HG03280 (cell line): ENCODE measurements around the gene PTPRK.

Experiments
- ATAC-seq: cut with Tn5 transposase; IDR thresholded peaks from one replicate; pipeline ENCODE4 v1.9.1; 2021; ENCODE audit warnings: mild to moderate bottlenecking, moderate library complexity; ENCODE audit not compliant: unreplicated experiment

The PTPRK gene

GRCh38 chr6:128350416-128351254, 169.8 kb downstream of the PTPRK start:
- no peak for ATAC-seq

DNA sequence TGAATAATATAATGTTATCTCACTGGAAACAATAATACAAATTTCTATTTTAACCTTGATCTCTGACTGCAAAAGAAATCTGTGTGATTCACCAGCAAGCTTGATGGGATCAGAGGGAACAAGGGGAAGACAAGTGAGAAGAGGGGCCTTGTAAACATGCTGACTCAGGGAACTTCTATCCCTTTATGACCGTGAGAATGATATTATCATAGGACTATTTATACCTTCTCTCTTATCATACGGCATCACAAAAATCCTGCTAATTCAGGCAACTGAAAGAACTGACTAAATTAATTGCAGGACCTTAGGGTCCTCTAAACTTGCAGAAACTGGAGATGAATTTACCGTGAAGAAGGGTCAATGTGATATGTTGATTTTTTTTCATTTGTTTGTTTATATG, 173.3 kb downstream of the PTPRK start:
- ATAC-seq, result no peak

DNA sequence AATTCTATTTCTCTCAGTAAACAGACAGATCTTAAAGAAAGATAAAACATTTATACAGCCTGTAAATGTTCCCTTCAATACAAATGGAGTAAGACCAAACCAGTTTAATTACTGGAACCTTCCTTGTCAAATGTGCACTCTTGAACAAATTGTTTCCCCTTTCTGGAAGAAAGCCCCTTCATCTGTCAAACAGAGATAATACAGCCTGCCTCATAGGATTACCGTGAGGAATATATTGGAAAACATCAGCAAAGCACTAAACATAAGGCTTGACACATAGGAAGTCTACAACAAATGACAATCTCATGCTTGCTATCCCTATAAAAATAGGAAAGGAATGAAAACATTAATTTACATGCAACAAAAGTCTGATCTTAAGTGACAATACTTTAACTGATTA, 173.8 kb downstream of the PTPRK start:
- no peak for ATAC-seq

- no peak for ATAC-seq
Measured at GRCh38 chr6:128345278-128345677, 175.1 kb downstream of the PTPRK start.

DNA sequence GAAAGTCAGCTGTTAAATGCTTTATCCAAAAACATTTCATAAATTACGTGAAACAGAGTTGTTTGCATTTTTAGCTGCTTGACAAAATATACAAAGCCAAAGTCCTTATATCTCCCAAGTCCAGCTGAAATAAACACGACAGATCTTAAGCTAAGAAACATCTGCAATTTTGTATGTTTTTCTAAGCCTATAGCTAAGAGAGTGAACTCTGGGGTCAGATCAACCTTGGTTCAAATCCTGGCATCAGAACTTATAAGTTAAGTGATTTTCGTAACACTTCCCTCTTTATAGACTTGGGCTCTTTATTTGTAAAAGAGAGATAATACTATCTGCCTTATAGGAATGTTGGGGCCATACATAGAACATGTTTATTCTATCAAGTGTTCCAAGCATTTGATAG, 176.7 kb downstream of the PTPRK start:
- ATAC-seq, result no peak

DNA sequence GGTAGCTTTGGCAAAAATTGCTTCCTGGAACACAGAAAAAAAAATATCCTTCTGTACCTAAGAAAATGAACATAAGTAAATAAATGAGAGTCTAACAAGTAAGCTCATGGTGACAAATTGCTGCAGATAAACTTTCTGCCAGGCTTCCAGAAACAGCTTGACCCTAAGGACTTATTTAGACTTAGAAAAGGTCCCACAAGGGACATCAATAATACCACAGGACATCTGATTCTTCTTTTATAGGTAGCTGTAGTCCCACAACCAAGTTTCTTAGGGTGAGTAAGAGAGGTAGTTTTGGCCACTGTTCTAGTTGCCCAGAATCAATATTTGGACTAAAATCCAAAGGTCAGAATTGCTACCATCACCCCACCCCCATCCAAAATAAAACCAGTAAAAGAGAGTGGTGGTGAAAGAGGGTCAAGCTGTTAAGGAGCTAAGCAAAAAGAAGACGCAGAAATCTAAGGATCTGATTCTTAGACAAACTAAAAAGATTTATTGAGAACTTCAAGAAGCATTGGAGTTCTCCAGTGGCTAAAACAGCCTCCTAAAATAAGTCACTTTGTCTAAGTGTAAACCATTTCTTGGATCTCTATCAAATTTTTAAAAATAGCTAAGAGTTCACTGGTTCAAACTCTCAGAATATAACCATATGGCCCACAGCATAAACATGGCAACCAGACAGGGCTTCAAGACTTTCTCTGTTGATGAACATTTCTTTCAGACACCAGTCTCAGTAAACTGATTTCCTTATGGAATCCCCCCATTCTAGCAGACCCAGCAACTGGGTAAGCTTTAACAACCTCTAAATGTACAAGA, 180.6 kb downstream of the PTPRK start:
- no peak for ATAC-seq

- ATAC-seq, result no peak
Measured at GRCh38 chr6:128337619-128338018, 182.8 kb downstream of the PTPRK start.

GRCh38 chr6:128336436-128337095, 183.8 kb downstream of the PTPRK start:
- ATAC-seq, result no peak

GRCh38 chr6:128335963-128336362, 184.4 kb downstream of the PTPRK start:
- ATAC-seq, result no peak

GRCh38 chr6:128333581-128334223, 186.7 kb downstream of the PTPRK start:
- ATAC-seq, result no peak

- ATAC-seq, result peak; percentile 90
Measured at GRCh38 chr6:128327890-128328289, 192.5 kb downstream of the PTPRK start.

GRCh38 chr6:128323011-128323410, 197.4 kb downstream of the PTPRK start:
- ATAC-seq, result no peak

DNA sequence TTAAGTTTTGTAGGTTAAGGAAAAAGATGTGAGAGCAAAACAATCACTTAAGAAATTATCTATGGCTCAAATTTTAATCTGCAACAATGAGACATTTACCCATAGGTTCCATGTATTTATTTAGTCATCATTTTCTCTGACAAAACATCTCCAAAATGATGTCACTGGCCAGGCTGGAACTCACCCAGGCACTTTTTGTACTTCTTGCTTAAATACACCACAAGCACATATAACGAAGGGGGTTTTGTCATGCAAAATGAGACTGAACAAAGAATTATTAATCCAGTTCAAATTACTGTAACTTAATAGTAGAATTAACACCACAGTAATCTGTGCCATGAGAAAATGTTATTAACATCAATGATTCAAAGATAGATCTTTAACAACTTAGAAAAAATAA, 200.5 kb downstream of the PTPRK start:
- no peak for ATAC-seq

DNA sequence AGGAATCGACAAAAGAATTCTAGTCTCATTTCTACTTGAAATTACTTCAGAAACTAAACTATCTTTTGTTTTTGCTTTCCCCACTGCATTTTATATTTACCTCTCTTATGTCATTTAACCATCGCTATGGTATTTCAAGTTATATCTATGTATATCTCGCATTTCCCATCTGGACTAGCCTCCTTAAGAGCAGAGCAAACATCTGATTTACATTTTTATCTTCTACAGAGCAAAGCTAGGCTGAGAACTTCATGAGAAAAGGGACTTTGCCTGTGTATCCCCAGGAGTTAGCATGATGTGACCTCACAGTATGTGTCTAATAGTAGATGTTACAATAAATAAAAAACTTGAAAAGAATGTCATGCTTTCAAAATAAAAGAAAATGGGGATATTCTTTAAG, 201.2 kb downstream of the PTPRK start:
- no peak for ATAC-seq

- no peak for ATAC-seq
Measured at GRCh38 chr6:128316258-128316929, 204.0 kb downstream of the PTPRK start.

- no peak for ATAC-seq
Measured at GRCh38 chr6:128314190-128314589, 206.2 kb downstream of the PTPRK start.

- no peak for ATAC-seq
Measured at GRCh38 chr6:128311944-128312570, 208.3 kb downstream of the PTPRK start.

DNA sequence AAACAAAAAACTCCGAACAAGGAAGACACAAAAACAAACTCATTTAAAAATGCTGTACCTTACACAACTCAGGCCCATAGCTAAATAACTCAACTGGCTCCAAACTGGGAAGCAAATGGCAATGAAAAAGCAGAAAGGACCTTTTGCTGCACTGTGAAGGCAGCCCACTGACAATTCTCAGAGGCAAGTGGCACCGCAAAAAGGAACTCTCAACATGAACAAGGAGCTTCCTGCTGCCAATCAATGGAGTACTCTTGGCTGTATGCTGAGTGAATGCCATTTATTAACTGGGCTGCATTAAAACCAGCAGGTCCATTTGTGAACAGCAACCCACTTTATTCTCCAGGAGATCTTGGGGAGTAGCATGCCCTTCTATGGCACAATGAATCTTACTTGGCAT, 209.9 kb downstream of the PTPRK start:
- no peak for ATAC-seq

GRCh38 chr6:128307671-128308070, 212.7 kb downstream of the PTPRK start:
- no peak for ATAC-seq

DNA sequence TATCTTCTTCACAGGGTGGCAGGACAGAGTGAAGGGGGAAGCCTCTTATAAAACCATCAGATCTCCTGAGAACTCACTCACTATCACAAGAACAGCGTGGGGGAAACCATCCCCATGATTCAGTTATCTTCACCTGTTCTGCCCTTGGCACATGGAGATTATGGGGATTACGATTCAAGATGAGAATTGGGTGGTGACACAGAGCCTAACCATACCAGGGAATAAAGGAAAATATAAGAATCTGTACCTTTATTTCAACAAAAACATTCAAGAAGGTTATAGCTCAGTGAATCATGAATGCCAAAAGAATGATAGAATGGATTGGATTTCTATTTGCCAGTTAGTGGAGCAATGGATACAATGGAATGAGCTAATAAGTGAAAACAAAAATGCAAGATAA, 214.4 kb downstream of the PTPRK start:
- no peak for ATAC-seq
